ENCODE data around the gene GOLT1A. TPM values are rescaled to one million over a fixed set of nuclear protein-coding genes. Genes with fewer than 3 reads are reported as not detected.

Gene GOLT1A
- polyA plus RNA-seq, 3 donors = not detected

GRCh38 chr1:204202481-204202880 is 11.3 kb downstream of the GOLT1A start:
- no peaks in the 10 kb centered on the region for H3K4me1 ChIP-seq (ENCODE audit: control insufficient read depth in 1 of 2, insufficient read depth in 2 of 2, low read length in 2 of 2)
- no peak for TF ChIP-seq CTCF (IDR thresholded peaks at IDR 0.05)
- H3K27me3 ChIP-seq (ENCODE audit: control insufficient read depth in 2 of 2, insufficient read depth in 2 of 2, low read length in 2 of 2) = no peaks in the 10 kb centered on the region
- H3K9me3 ChIP-seq (replicated peaks in 1 of 2; ENCODE audit: control insufficient read depth in 1 of 2, insufficient read depth in 1 of 2, low read length in 2 of 2) = no peaks in the 10 kb centered on the region
- Mint-ChIP-seq H3K27ac (no peak overlapping the region), H3K4me3 (no peak overlapping the region), H3K9me3 (no peaks in the 10 kb centered on the region), H3K27me3 (ENCODE audit: low read depth in 3 of 3) (peaks cover 15 to 25% (median 23%) of the 10 kb centered on the region in 3 donors), H3K4me1 (no peaks in the 10 kb centered on the region), H3K36me3 (no peaks in the 10 kb centered on the region)
- H3K79me2 ChIP-seq (ENCODE audit: insufficient read depth, low read length) = no peaks in the 10 kb centered on the region
- no peaks in the 10 kb centered on the region for H3K36me3 ChIP-seq (replicated peaks in 1 of 2; ENCODE audit: control insufficient read depth in 1 of 2, insufficient read depth in 2 of 2, low read length in 2 of 2)
- intact Hi-C loops (cut with micrococcal nuclease) = no loop called here
- H3K9ac ChIP-seq (ENCODE audit: insufficient read depth, low read length, poor library complexity, severe bottlenecking) = no peak overlapping the region
- DNase-seq = no peak
- no peak overlapping the region for H3K27ac ChIP-seq (ENCODE audit: low read depth in 1 of 2, low read length in 2 of 2)
- 95% methylated on average over 3 of the region's 4 CpGs for WGBS (ENCODE audit: insufficient coverage)
- H4K20me1 ChIP-seq (ENCODE audit: insufficient read depth, low read length) = no peaks in the 10 kb centered on the region
- no peak overlapping the region for H3K4me2 ChIP-seq (replicated peaks; ENCODE audit: extremely low read depth, low read length, poor library complexity, severe bottlenecking)
- no peak overlapping the region for H2AFZ ChIP-seq (ENCODE audit: insufficient read depth, low read depth, low read length, poor library complexity, severe bottlenecking)
- no peak overlapping the region for H3K4me3 ChIP-seq (replicated peaks in 1 of 3; ENCODE audit: low read depth in 2 of 3, low read length in 3 of 3)

GRCh38 chr1:204201348-204202040 is 12.3 kb downstream of the GOLT1A start:
- H3K27me3 Mint-ChIP-seq (ENCODE audit: low read depth in 3 of 3) = peaks cover 12 to 24% (median 21%) of the 10 kb centered on the region in 3 donors

More at GRCh38 chr1:204201348-204202040, 12.3 kb downstream of the GOLT1A start:
- WGBS (ENCODE audit: insufficient coverage) = 94% methylated on average over 2 of the region's 12 CpGs
- no peaks in the 10 kb centered on the region for H3K4me1 Mint-ChIP-seq
- Histone ChIP-seq H2AFZ (ENCODE audit: insufficient read depth, low read depth, low read length, poor library complexity, severe bottlenecking) (no peak overlapping the region), H3K9ac (ENCODE audit: insufficient read depth, low read length, poor library complexity, severe bottlenecking) (no peak overlapping the region), H3K36me3 (replicated peaks in 1 of 2; ENCODE audit: control insufficient read depth in 1 of 2, insufficient read depth in 2 of 2, low read length in 2 of 2) (no peaks in the 10 kb centered on the region), H3K4me3 (replicated peaks in 1 of 3; ENCODE audit: low read depth in 2 of 3, low read length in 3 of 3) (no peak overlapping the region), H3K79me2 (ENCODE audit: insufficient read depth, low read length) (no peaks in the 10 kb centered on the region), H3K4me1 (ENCODE audit: control insufficient read depth in 1 of 2, insufficient read depth in 2 of 2, low read length in 2 of 2) (no peaks in the 10 kb centered on the region), H3K9me3 (replicated peaks in 1 of 2; ENCODE audit: control insufficient read depth in 1 of 2, insufficient read depth in 1 of 2, low read length in 2 of 2) (no peaks in the 10 kb centered on the region), H3K4me2 (replicated peaks; ENCODE audit: extremely low read depth, low read length, poor library complexity, severe bottlenecking) (no peak overlapping the region), H4K20me1 (ENCODE audit: insufficient read depth, low read length) (no peaks in the 10 kb centered on the region), H3K27ac (ENCODE audit: low read depth in 1 of 2, low read length in 2 of 2) (no peak overlapping the region), H3K27me3 (ENCODE audit: control insufficient read depth in 2 of 2, insufficient read depth in 2 of 2, low read length in 2 of 2) (no peaks in the 10 kb centered on the region)
- H3K9me3 Mint-ChIP-seq = no peaks in the 10 kb centered on the region
- DNase-seq = no peak
- no peaks in the 10 kb centered on the region for H3K36me3 Mint-ChIP-seq
- no peak overlapping the region for H3K27ac Mint-ChIP-seq
- intact Hi-C loops (cut with micrococcal nuclease) = no loop called here
- TF ChIP-seq CTCF (IDR thresholded peaks at IDR 0.05) = no peak
- H3K4me3 Mint-ChIP-seq = no peak overlapping the region
